DLD1 (cell line): Measurements from ENCODE around the gene PUS3.

Experiments
- in situ Hi-C: cut with HindIII; loops from 2 replicates; pipeline ENCODE4 v1.10.0; 2017; ENCODE audit warnings: low sequenced_read_pairs

PUS3 gene

DNA sequence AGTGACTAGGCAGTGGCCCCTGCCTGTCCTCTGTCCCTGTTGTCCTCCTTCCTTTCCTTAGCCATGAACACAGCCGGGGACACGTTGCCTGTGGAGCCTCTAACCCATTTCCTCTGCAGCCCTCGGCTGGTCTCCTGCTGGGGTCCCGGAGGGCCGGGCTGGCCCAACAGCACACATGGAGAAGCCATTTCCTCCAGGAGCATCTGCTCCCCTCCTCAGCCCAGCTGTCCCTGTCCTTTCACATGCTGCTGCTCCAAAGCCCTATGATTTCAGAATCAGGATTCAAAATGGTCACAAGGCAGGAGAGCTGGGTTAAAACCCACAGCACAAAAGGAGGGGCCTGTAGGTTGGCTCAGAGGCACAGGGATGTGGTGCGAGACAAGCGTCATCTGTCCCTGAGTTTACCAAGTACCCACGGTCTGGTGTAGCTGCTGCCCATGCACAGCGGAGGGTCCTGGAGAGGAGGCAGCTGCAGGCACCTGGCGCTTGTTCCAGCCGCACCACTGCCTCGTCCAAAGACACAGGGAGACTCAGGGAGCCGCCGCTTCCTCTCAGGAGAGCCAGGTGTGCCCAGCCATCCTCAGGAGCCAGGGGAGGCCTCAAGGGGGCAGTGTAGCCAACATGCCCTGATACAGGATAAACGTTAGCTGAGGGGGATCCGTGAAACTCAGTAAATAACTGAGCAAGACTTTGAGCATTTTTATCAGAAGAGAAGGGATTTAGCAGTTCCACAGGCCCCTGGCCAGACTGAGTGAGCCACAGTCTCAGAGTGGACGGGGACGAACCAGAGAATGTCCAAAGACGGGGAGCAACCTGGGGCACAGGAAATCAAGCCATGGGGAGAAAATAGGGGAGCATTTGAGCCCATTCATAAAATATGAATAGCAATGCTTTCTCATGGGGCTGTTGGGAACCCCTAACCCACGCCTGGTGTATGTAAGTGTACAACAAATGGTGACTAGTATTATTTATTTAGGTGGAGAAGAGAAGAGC, 38.9 kb upstream of the PUS3 start:
- in situ Hi-C loops: loop anchor here (25.0 kb wide), 2 partner anchors 145 to 295 kb away; no protein-coding TSS in a partner anchor

DNA sequence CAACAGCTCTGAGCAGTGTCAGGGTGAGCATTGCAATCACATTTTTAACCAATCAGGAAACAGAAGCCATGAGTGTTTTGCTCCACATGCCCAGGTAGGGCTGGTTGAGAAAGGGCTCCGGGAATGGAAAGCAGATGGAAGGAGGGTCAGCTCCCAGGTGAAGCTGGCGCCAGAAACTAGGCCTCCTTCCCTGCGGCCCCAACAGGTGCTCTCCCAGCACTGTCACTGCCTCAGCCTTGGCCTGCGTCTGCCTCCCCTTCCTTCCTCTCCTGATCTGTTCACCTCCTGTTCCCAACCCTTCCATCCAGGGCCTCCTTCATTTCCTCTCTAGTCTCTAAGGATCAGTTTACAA, 38.2 kb upstream of the PUS3 start:
- in situ Hi-C loops: loop anchor here (25.0 kb wide), 2 partner anchors 146 to 296 kb away; no protein-coding TSS in a partner anchor

DNA sequence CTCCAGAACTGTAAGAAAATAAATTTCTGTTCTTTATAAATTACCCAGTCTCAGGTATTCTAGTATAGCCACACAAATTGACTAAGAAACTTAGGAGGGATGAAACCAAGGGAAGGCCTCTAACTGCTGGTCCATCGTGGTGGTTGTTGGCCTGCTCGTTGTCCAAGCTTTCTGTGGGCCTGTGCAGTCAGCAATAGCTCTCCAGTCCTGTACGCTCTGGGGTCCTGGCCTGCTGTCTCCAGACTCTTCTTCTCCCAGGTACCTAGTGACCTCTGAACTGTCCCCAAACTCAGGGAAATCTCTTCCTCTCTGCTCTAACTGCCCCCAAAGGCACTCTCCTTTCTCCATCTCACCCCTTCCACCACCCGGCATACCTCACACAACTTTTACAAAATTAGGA, 37.1 kb upstream of the PUS3 start:
- in situ Hi-C loops: loop anchor here (25.0 kb wide), 2 partner anchors 147 to 297 kb away; no protein-coding TSS in a partner anchor

DNA sequence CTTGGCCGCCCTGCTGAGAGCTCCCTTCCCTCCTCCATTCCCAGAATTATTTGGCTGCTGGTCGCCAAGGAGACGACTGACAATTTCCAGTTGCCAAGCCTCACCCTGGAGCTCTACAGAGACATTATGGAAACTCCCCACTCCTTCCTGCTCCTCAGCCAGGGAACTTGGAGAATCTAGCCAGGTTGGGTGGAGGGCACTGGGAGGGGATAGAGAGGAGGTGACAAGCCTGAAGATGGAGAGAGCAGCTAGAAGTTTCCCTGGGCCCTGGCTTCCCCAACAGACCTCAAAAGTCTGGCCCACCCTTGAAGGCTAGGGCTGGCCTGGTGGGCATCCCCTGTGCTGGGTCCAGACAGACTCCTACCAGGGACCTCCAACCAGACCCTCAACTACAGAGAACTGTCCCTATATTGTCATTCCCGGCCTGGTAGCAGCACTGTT, 36.1 kb upstream of the PUS3 start:
- in situ Hi-C loops: loop anchor here (25.0 kb wide), 2 partner anchors 148 to 298 kb away; no protein-coding TSS in a partner anchor

DNA sequence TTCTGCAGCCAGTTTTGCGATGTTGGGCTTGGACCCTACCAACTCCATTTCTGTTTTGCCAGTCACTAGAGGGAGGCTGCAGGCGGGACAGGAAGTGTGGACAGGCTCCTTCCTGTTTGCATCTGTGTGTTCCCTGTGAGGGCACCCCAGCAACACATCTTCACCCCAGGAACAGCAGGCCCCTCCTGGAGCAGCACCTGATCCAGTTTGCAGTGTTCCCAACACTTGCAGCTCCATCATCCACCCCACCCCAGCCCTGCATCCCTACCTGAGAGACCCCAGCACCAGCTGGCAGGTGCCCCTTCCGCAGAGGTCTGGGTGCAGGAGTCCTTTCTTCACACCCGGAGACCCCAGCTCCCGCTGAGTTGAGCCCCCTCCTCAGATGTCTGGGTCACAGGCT, 35.4 kb upstream of the PUS3 start:
- in situ Hi-C loops: loop anchor here (25.0 kb wide), 2 partner anchors 149 to 299 kb away; no protein-coding TSS in a partner anchor

DNA sequence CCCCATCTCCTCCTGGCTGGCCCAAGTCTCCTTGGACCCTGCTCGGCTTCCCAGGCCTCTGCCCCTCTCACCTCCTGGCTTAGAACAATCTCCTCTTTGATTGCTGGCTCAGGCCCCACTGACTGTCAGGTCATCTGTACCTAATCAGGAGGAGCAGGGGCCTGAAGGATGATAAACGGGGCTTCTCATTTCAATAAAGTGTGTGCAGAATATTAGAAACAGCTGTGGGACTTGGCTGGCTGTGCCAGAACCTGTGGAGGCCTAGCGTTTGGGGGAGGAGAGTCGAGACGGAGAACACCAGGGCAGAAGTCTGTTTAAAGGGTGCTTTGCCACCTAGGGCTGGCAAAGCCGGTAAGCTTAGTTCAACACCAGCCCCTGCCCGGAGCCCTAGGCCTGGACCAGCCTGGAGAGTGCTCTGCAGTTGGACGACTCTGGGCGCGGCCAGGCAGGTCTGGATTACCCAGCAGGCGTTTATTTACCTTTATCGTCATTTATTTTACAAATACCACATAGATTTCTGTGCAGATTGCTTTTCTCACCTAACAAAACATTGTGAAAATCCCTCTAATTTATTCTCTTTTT, 32.7 kb upstream of the PUS3 start:
- in situ Hi-C loops: loop anchor here (25.0 kb wide), 2 partner anchors 152 to 302 kb away; no protein-coding TSS in a partner anchor

DNA sequence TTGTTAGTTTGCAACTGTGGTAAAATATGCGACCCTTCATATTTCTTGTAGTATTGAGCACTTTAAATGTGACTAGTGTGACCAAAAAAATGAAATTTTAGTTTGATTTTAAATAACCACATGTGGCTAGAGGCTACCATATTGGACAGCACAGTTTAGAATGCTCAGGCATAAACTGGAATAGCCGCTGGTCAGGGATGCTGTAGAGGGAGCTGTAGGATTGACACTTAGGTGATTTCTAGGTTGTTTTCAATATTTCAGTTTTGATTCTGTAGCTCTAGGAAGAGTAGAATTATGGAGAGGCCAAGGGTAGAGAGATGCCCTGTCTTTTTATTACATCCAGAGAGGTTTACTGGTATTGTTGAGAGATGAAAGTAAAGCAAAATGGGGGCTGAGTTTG, 32.0 kb upstream of the PUS3 start:
- in situ Hi-C loops: loop anchor here (25.0 kb wide), 2 partner anchors 152 to 302 kb away; no protein-coding TSS in a partner anchor

DNA sequence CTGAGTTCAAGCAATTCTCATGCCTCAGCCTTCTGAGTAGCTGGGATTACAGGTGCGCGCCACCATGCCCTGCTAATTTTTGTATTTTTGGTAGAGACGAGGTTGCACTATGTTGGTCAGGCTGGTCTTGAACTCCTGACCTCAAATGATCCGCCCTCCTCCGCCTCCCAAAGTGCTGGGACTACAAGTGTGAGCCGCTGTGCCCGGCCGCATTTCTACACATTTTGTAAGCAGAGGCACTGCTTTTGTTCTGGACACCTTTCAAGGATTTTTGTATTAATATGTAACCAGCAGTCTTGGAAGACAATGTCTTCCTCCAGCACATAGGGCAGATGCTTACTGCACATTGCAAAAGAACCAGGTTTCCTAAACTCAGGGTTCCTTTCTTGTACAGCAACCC, 31.5 kb upstream of the PUS3 start:
- in situ Hi-C loops: loop anchor here (25.0 kb wide), 2 partner anchors 153 to 303 kb away; no protein-coding TSS in a partner anchor

DNA sequence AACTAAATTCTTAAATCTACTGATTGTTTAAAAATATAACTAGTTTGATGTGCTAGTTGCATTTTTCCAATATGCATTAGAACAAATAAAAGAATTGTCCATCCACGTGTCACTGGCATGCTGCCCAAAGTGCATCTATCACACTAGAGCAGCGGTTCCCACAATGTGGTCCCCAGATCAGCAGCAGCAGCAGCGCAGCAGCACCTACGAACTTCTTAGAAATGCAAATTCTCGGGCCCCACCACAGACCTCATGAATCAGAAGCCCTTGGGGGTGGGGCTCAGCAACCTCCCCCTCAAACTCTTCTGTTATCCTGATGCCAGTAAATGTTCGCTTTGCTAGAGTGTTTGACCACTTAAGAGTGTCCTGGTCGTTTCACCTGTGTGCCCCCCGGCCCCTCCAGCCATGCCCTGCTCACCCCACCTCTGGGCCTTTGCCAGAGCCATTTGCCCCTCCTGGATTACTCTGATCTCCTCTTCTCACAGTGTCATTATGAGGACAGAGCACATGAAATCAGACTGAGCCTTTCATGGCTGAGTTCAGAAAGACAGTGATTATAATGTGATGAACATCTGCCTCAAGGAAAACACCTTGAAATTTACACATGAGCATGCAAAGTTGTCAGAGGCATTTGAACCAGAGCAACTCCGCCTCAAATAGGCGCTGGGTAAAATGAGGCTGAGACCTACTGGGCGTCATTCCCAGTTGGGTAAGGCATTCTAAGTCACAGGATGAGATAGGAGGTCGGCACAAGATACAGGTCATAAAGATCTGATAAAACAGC, 30.2 kb upstream of the PUS3 start:
- in situ Hi-C loops: loop anchor here (25.0 kb wide), 2 partner anchors 154 to 304 kb away; no protein-coding TSS in a partner anchor

DNA sequence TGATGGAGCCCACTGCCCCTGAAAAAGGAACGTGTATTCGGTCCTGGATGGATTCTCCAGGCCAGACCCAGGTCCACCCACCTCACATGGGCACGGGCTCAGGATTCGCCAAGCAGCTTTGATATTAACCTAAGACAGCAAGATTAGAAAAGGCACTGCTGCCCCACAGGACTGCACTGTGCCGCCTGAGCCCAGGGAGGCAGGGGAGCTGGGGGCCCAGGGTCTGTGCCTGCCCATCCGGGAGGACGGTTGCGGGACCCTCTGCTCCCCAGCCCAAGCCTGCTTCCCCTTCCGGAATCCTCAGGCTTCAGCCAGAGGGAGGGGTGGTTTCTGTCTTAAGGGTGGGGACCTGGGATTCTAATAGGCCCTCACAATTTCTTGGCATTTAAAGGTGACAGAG, 29.3 kb upstream of the PUS3 start:
- in situ Hi-C loops: loop anchor here (25.0 kb wide), 2 partner anchors 155 to 305 kb away; no protein-coding TSS in a partner anchor

DNA sequence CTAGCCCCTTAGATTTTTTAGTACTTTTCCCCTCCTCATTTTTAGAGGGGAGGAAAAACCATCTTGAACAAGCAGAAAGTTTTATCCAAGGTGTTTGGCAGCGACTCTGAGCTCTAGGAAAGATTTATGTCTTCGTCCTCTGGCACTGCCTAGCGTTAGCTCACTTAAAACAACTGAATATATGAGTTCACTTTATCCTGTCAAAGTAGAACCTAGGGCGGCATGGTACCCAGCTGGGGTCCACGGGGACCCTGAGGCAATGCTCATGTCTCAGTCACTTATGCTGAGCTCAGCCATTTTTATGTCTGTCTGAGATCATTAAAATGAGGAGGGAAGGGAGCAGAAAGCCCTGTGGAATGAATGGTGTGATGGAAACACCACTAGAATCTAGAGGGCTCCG, 28.7 kb upstream of the PUS3 start:
- in situ Hi-C loops: loop anchor here (25.0 kb wide), 2 partner anchors 156 to 306 kb away; no protein-coding TSS in a partner anchor

DNA sequence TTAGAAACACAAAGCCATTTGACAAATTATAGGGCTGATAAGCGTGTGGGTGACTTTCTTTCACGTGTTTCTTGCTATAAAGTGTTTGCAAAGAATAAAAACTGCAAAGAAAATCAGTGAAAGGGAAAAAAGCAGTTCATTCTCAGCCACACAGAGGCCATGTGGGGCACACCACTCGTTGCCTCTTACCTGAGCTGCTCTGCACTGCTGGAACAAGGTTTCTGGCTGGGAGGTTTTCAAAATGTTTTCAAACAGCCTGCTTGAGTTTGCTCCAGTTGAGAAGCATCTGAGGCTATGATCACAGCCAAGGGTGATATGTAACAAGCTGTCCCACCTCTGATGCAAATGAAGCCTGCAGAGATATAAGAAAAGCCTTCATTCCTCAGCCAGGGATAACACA, 28.1 kb upstream of the PUS3 start:
- in situ Hi-C loops: loop anchor here (25.0 kb wide), 2 partner anchors 156 to 306 kb away; no protein-coding TSS in a partner anchor

DNA sequence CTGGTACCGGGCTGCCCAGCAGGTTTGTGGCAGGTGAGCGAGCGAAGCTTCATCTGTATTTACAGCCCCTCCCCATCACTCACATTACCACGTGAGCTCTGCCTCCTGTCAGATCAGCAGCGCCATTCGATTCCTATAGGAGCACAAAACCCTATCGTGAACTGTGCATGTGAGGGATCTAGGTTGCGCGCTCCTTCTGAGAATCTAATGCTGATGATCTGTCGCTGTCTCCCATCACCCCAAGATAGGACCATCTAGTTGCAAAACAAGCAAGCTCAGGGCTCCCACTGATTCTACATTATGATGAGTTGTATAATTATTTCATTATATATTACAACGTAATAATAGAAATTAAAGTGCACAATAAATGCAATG, 27.1 kb upstream of the PUS3 start:
- in situ Hi-C loops: loop anchor here (25.0 kb wide), 2 partner anchors 157 to 307 kb away; no protein-coding TSS in a partner anchor

DNA sequence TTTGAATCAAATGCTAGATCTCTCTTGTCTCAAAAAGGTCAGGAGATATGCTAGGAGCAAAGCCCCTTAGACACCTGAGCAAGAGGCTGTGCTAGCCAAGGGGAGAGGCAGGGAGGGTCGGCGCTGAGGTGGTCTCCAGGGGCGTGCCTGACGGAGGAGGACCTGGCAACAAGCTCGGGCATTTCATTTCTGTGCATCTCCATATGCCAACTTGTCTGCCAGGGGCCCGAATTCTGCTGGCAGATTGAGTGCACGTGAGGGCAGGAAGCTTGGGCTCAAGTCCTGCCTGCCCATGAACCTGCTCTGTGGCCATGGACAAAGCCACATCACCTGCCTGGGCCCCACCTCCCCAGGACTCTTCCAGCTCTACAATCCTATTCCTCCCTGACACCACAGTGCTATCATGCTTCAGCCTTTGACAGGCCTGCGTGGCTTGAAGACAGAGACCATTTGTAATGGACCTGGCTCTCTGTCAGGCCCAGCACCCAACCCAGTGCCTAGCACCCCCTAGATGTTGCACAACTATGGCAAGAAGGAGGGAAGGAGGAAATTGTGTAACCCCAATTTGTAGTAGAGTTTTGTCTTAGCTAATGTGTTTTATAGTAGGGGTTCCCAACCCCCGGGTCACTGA, 26.6 kb upstream of the PUS3 start:
- in situ Hi-C loops: loop anchor here (25.0 kb wide), 2 partner anchors 158 to 308 kb away; no protein-coding TSS in a partner anchor

DNA sequence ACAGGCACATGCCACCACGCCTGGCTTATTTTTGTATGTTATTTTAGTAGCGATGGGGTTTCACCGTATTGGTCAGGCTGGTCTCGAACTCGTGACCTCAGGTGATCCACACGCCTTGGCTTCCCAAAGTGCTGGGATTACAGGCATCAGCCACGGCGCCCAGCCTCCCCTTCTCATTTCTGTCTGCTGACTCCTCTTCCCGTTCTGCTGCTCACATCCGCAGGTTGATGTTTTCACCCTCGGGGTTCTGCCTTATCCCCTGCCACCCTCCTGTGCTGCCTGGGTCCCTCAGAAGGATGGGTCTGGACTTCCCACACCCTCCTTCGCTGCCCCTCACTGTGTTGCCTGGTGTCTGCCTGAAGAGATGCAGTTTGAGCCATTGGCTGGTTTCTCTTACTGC, 23.7 kb upstream of the PUS3 start:
- in situ Hi-C loops: loop anchor here (25.0 kb wide), 2 partner anchors 161 to 311 kb away; no protein-coding TSS in a partner anchor

DNA sequence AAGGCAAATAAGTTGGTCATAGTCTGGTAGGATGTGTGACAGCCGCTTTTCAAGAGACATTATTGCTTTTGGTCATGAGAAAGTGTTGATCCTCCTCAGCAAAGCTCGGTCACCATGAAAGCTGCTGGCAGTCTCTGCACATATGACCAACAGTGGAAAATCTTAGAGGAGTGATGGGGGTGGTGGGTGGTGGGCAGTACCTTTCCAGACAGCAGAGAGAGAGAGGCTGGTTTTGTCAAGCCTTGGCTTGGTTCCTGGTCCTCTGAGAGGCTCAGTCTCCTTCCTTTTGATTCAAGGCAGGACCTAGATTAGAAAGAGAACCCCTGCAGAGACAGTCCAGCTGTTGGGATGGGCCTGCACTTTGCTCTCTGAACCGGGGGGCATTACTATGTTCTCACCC, 22.8 kb upstream of the PUS3 start:
- in situ Hi-C loops: loop anchor here (25.0 kb wide), 2 partner anchors 161 to 311 kb away; no protein-coding TSS in a partner anchor

DNA sequence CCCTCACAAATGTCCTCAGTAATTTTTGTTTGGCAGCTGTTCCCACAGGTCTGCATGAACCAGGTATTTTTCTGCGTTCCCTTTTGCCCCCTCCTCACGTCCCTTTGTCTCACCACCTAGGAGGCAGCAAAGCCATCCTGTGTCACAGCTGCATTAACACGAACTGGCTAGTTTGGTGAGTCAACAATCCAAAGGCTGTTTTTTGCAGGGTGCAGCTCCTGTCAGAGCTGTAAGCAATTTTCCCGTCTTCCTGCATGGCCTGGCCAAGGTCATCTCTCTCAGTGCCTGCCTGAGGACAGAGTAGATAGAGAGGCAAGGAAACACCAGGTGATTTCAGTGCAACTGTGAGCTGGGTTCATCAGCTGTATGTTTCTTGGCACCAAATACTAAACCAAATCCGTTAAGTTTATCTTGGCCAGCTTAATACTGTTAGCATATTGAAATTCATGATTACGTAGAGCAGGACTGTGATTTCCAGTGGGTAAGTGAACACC, 22.3 kb upstream of the PUS3 start:
- in situ Hi-C loops: loop anchor here (25.0 kb wide), 2 partner anchors 162 to 312 kb away; no protein-coding TSS in a partner anchor

DNA sequence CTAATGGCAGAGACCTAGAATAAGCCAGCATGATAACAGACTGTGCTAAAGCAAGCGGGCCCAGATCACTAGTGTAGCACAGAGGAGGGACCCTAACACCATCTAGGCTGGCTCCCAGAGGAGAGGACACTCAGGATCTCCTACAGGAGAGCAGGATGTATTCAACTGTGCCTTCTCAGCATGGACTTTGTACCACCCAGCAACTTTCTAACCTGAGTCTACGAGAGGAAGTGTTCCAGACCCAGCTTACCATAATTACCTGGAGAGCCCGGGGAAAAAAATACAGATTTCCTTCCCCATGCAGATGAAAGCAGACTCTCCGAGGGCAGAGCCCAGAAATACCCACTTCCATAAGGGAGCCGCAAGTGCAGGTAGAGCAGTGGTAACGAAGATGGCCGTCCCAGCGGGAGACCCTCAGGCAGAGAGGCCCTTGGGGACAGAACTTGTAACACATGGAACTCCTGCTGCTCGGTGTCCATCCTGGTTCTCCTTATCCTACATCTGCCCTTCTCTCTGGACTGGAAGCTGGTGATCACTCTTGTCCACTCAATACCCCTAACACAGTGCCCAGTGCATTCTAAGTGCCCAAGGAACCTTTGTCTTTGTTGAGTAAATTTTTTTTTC, 21.5 kb upstream of the PUS3 start:
- in situ Hi-C loops: loop anchor here (25.0 kb wide), 2 partner anchors 163 to 313 kb away; no protein-coding TSS in a partner anchor

DNA sequence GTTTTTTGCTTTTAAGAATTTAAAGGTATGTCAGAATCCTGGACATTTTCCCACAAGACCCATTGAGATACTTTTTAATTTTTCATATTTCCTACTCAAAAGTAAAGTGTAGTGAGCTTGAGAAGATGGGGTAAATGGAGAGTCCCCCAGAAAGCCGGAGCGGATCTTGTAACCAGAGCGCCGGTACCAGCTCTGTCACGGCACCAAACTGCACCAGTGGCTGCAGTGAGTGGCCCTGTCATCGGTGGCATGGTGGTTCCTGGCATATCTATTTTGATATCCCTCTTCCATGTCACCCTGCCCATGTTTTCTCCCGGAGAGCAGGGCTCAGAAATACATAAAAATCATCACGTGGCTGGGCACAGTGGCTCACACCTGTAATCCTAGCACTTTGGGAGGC, 20.6 kb upstream of the PUS3 start:
- in situ Hi-C loops: no loop called here
